ENCODE measurements around the gene HNMT. TPM values are rescaled to one million over a fixed set of nuclear protein-coding genes. Genes with fewer than 3 reads are reported as not detected.
A peak's percentile ranks its signal among the peaks of the same experiment; 100 is the strongest.

Gene HNMT
- total and polyA plus RNA-seq, 11 donors = 4.5 to 38.1 (median 10.2) TPM

DNA sequence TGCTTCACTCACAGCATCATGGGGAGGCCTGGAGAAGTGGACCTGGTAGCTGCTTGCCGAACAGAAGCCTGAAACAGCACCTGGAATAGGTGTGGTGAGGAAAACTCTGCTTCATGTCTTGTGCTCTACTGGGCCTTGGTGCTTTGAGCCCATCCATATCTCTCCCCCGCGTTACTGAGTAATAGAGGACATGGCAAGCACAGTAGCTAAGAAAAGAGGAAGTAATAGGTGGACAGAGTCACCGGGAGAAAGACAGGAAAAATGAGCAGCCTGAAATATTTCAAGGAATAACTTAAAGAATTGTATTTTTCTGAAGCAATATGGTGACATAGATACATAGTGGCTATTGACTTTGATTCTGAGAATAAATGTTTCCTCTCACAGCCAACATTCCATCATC lies 14.0 kb upstream of the HNMT start:
- Histone ChIP-seq H3K4me3 (no peak overlapping the region), H3K4me1 (no peaks in the 10 kb centered on the region), H3K27ac (no peak overlapping the region), H3K36me3 (no peaks in the 10 kb centered on the region), H3K9me3 (no peaks in the 10 kb centered on the region), H3K27me3 (no peaks in the 10 kb centered on the region)
- TF ChIP-seq, protein P1, sequence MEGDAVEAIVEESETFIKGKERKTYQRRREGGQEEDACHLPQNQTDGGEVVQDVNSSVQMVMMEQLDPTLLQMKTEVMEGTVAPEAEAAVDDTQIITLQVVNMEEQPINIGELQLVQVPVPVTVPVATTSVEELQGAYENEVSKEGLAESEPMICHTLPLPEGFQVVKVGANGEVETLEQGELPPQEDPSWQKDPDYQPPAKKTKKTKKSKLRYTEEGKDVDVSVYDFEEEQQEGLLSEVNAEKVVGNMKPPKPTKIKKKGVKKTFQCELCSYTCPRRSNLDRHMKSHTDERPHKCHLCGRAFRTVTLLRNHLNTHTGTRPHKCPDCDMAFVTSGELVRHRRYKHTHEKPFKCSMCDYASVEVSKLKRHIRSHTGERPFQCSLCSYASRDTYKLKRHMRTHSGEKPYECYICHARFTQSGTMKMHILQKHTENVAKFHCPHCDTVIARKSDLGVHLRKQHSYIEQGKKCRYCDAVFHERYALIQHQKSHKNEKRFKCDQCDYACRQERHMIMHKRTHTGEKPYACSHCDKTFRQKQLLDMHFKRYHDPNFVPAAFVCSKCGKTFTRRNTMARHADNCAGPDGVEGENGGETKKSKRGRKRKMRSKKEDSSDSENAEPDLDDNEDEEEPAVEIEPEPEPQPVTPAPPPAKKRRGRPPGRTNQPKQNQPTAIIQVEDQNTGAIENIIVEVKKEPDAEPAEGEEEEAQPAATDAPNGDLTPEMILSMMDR (IDR thresholded peaks at IDR 0.05) = no peak
- no peak for TF ChIP-seq POLR2A (IDR thresholded peaks at IDR 0.05)
- 72 to 84% (median 82%) methylated on average over 4 of the region's 4 CpGs for WGBS, 4 donors
- no peak for DNase-seq
- intact Hi-C loops (cut with DNase I) = loop anchor here in 2 of 10 donors (5.0 to 10.0 kb wide), 2 partner anchors 145 to 417 kb away; no protein-coding TSS in a partner anchor
- ATAC-seq = no peak

DNA sequence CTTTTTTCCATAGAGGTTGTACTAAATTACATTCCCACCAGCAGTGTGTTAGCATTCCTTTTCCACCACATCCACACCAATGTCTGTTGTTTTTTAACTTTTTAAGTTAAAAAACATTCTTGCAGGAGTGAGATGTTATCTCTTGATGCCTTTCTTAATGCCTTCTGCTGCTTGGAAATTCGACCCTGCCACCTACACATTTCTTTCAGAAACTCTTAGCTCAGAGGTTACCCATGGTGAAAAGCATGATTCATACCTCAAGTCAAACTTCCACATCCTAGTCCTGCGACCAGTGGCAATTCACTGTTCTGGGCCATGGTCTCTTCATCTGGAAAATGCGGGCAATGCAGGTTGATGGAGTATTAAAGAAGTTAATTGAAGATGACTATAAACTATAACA lies 12.7 kb upstream of the HNMT start:
- ATAC-seq (no peak), DNase-seq (no peak)
- Histone ChIP-seq H3K27me3 (no peaks in the 10 kb centered on the region), H3K4me3 (no peak overlapping the region), H3K36me3 (no peaks in the 10 kb centered on the region), H3K4me1 (no peaks in the 10 kb centered on the region), H3K27ac (no peak overlapping the region), H3K9me3 (no peaks in the 10 kb centered on the region)
- intact Hi-C loops (cut with DNase I) = loop anchor here in 2 of 10 donors (5.0 to 10.0 kb wide), 2 partner anchors 143 to 416 kb away; no protein-coding TSS in a partner anchor
- 79 to 88% (median 86%) methylated on average over 3 of the region's 3 CpGs for WGBS, 4 donors
- TF ChIP-seq, protein P1 (IDR thresholded peaks at IDR 0.05) = no peak

DNA sequence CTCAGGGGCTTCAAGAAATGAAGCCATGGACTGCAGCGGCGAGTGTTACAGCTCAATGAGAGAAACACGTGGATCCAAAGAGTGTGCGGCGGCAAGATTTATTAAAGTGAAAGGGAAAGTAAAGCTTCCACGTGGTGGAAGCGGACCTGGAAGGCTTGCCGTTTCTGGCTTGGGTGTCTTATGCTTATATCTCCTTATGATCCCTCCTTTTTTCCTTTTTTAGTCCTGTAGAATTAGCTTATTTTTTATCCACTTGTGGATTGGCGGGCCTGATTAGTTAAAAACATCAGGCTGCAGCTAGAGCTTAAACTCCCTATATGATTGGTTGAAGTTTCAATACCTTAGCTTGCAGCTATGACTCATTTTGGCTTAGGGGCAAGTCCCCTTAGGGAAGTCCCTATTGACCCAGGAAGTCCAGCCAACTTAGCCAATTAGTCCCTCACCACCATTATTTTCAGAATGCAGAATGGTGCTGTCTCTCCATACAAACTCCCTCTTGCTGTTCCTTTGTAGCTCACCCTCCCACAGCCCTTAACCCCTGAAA lies 11.6 kb upstream of the HNMT start:
- H3K27ac ChIP-seq = no peak overlapping the region
- peak overlapping the region in 6 of 12 donors; percentile 6 to 38 (median 25) for H3K4me3 ChIP-seq

GRCh38 chr2:137955536-137955935 lies 8.7 kb upstream of the HNMT start:
- no peak for DNase-seq
- intact Hi-C loops (cut with DNase I) = loop anchor here in 1 of 10 donors (10.0 kb wide), 1 partner anchor 139 kb away; no protein-coding TSS in a partner anchor
- Histone ChIP-seq H3K27me3 (no peaks in the 10 kb centered on the region), H3K9me3 (no peaks in the 10 kb centered on the region), H3K4me1 (peaks cover 0 to 19% (median 0%) of the 10 kb centered on the region in 12 donors), H3K36me3 (no peaks in the 10 kb centered on the region), H3K27ac (no peak overlapping the region), H3K4me3 (no peak overlapping the region)
- TF ChIP-seq, protein P1 (IDR thresholded peaks at IDR 0.05) = no peak
- TF ChIP-seq POLR2A (IDR thresholded peaks at IDR 0.05) = no peak
- no peak for ATAC-seq
- 88 to 94% (median 93%) methylated on average over 2 of the region's 2 CpGs for WGBS, 4 donors

More for the DNA sequence above, 11.6 kb upstream of the HNMT start:
- Histone ChIP-seq H3K27me3 (no peaks in the 10 kb centered on the region), H3K4me1 (no peaks in the 10 kb centered on the region), H3K9me3 (no peaks in the 10 kb centered on the region), H3K36me3 (no peaks in the 10 kb centered on the region)
- DNase-seq = no peak
- WGBS, 4 donors = 62 to 94% (median 77%) methylated on average over 9 of the region's 9 CpGs
- intact Hi-C loops (cut with DNase I) = loop anchor here in 2 of 10 donors (5.0 to 10.0 kb wide), 2 partner anchors 142 to 415 kb away; no protein-coding TSS in a partner anchor
- ATAC-seq = no peak
- no peak for TF ChIP-seq POLR2A (IDR thresholded peaks at IDR 0.05)
- TF ChIP-seq, protein P1 (IDR thresholded peaks at IDR 0.05) = no peak

Measured in heart left ventricle (tissue), 16 donors.